GM19397 (cell line): ENCODE measurements around the gene PITHD1.
"Not testable (repeated sequence)": the region's sequence is repeated elsewhere in the genome, so short reads cannot be mapped to it uniquely, and the experiment has no call there.

Experiments used
- ATAC-seq: cut with Tn5 transposase; IDR thresholded peaks from one replicate; pipeline ENCODE4 v1.9.1; 2021; ENCODE audit warnings: mild to moderate bottlenecking, moderate library complexity; ENCODE audit not compliant: unreplicated experiment

Gene PITHD1, protein sequence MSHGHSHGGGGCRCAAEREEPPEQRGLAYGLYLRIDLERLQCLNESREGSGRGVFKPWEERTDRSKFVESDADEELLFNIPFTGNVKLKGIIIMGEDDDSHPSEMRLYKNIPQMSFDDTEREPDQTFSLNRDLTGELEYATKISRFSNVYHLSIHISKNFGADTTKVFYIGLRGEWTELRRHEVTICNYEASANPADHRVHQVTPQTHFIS

DNA sequence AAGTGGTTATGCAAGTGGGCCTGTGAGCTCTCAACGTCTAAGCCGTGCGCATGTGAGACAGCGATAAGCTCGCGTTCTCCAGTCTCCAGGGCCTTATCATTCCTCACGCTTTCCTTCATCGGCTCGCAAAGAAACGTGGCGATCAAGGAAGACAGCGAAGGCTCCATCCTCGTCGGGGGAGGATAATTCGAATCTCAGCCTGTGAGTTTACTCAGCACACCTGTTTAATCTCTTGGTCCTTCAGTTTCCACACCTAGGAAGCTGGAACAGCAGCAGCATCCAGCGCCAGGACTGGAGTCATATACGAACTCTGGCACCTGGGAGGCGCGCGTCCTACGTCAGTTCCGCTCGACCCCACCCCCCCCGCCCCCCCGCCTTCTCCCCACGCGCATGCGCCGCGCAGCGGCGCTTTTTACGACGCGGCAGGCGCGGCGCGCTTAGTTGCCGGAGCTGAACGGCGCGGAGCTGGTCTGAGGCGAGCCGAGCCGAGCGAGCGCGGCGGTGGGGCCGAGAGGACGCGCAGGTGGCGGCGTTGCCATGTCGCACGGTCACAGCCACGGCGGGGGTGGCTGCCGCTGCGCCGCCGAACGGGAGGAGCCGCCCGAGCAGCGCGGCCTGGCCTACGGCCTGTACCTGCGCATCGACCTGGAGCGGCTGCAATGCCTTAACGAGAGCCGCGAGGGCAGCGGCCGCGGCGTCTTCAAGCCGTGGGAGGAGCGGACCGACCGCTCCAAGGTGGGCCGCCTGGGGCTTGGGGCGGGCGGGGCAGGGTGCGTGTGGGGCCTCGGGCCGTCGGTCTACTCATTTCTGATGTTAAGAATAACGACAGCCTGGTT lies at the start of gene PITHD1:
PITHD1 (plus strand) TSS at position 440 of the 836 bp plus-strand sequence; CDS start at position 538, 98 bp downstream.
- ATAC-seq: peak; percentile 63

GRCh38 chr1:23732363-23733224 lies 45.6 kb upstream of the PITHD1 start:
- no peak for ATAC-seq

GRCh38 chr1:23733281-23733680 lies 44.9 kb upstream of the PITHD1 start:
- ATAC-seq: not testable (repeated sequence)

- no peak for ATAC-seq
These were observed 41.6 kb upstream of the PITHD1 start for GRCh38 chr1:23736437-23737134.

- no peak for ATAC-seq
These were observed 36.6 kb upstream of the PITHD1 start for GRCh38 chr1:23741609-23742008.

DNA sequence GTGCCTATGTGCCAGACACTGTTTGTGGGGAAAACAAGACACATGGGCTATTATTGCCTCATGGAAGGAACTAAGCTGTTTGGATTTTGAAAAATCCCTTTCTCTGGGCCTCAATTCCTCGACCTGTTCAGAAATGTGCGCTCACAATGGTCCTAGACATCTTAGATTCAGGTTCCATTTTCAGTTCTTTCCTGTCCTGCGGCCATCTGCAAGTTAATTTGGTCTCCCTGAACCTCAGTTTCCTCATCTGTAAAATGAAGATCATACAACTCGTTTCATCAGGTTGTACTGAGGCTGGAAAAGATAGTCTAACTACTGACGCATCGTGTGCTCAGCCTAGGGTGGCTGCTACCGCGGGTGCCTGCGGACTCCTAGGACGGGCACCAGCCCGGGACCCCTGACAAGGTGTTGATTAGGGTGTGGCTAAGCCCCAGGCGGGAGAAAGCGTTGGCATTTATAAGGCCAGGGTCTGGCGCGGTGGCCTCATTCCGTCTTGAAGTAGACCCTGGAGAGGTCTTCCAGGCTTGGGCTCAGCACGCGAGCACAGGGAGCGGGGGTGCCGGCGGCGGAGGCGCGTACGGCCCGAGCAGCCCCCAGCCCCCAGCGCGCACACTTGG lies 35.4 kb upstream of the PITHD1 start:
- no peak for ATAC-seq

- peak; percentile 83 for ATAC-seq
These were observed 34.7 kb upstream of the PITHD1 start, which contains the start of gene ELOA for GRCh38 chr1:23743287-23744152. TSS of gene ELOA (plus strand) at chr1:23743471. CDS start at chr1:23743504, 33 bp downstream.

GRCh38 chr1:23745515-23745914 lies 32.7 kb upstream of the PITHD1 start:
- ATAC-seq: no peak

GRCh38 chr1:23748016-23748415 lies 30.2 kb upstream of the PITHD1 start:
- ATAC-seq: no peak

- no peak for ATAC-seq
These were observed 27.0 kb upstream of the PITHD1 start for GRCh38 chr1:23751050-23751814.

- ATAC-seq: no peak
These were observed 26.4 kb upstream of the PITHD1 start for GRCh38 chr1:23751815-23752200.

DNA sequence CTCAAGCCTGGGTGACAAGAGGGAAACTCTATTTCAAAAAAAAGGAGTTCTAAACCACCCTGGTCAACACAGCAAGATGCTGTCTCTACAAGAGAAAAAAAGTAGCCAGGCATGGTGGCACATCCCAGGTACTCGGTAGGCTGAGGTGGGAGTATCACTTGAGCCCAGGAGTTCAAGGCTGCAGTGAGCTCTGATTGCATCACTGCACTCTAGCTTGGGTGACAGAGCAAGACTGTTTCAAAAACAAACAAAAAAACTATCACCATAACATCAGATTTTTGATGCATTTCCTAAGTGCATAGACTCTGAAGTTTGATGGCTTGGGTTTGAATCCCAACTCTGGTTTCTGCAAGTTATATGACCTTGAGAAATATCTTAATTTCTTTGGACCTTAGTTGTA lies 25.3 kb upstream of the PITHD1 start:
- no peak for ATAC-seq

GRCh38 chr1:23756676-23757075 lies 21.5 kb upstream of the PITHD1 start:
- no peak for ATAC-seq

DNA sequence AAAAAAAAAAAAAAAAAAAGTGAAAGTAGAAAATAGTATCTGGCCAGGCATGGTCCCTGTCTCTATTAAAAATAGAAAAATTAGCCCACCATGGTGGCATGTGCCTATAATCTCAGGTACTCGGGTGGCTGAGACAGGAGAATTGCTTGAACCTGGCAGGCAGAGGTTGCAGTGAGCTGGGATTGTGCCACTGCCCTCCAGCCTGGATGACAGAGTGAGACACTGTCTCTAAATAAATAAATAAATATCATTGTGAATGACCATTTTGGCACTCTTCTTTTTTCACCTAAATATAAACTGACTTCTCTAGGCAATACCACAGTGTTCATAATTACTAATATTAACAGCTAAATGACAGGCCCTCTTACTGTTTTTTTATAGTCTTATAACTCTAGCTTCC lies 20.4 kb upstream of the PITHD1 start:
- no peak for ATAC-seq

GRCh38 chr1:23759277-23759676 lies 18.9 kb upstream of the PITHD1 start:
- ATAC-seq: no peak

DNA sequence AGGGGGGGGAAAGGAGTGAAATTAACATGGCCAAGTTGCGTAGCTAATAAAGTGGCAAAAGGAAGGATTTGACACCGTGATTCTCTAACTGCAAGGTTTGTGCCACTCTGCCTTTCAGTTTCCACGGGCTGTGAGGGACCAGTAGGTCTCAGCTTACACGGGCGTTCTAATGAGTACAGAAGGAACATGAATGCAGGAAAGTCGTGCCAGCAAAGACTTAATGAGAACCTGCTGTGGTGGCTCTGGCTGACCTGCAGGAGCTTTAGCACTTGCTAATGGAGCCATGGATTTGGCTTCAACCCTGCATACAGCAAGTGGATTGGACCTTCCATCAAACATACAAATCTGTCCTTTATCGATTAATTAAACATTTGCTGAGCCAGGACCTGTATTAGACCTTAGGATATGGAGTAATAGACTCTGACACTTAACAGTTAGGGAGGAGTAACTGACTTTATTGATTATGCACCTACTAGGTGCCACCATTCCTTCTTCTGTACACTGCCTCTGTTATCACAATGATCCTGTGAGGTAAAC lies 15.1 kb upstream of the PITHD1 start:
- no peak for ATAC-seq

GRCh38 chr1:23768733-23769132 lies 9.5 kb upstream of the PITHD1 start:
- no peak for ATAC-seq
